GM18526 (cell line): ENCODE measurements around the gene VAT1L.

ENCODE experiments used
- POLR2A ChIP-seq: IDR thresholded peaks from 3 replicates; pipeline ENCODE4 v1.6.1; 2011; ENCODE audit not compliant: insufficient read length; ENCODE audit errors: extremely low read depth

Gene VAT1L

GRCh38 chr16:77775911-77776909, 12.2 kb upstream of the VAT1L start:
- no peak for TF ChIP-seq POLR2A

GRCh38 chr16:77777745-77778144, 10.6 kb upstream of the VAT1L start:
- TF ChIP-seq POLR2A = no peak

GRCh38 chr16:77780378-77780837, 8.0 kb upstream of the VAT1L start:
- TF ChIP-seq POLR2A = no peak

DNA sequence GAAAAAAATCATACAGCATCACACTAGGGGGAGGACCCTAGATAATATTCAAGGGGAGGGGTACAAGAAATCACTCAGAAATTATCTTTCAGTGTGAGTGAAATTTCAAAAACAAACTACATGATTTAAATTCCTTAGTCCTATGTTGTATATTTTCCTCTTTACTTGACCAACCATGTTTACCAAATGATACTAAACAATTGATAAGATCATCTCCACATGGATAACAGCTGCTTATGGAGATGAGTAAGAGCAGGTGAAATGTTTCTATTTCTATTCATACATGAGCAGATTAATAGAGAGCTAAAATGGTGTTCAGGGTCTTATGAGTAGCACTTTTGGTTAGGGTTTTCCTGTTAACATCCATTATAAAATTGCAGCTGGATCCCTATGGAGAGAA, 7.3 kb upstream of the VAT1L start:
- TF ChIP-seq POLR2A = no peak

DNA sequence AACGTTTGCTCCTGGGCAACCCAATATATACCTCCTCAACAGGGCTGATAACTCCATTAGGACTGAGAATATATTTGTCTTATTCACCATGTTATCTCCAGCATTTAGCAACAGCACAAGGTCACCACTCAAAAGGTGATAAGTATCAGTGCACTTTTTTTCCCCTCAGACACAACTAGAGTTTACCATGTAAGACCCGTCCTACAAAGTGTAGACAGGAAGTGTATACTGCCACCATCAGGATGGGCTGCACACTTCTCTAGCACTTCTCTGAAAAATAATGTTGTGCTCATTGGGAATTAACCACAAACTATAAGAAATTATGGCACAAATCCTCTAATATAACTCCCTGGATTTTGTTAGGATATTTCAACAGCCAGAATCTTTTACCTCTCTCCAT, 5.7 kb upstream of the VAT1L start:
- TF ChIP-seq POLR2A = no peak

GRCh38 chr16:77784441-77785372, 3.7 kb upstream of the VAT1L start:
- TF ChIP-seq POLR2A = no peak

DNA sequence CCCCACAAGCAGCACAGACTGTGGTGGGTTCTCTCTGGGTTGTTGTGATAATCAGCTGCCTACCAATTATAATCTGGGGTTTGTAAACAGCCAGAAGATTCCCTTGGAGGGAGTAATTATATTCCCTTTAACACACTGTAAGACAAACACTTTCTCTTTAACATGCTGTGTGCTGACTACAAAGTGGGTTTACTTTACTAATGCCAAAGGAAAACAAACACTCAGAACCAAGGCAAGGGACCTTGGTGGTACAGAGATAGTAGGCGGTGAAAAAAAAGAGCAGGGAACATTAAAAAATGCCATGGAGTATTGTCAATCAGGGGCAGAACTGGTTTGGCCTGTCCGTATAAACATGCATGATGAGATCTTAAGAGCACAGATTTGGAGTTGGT, 3.0 kb upstream of the VAT1L start:
- TF ChIP-seq POLR2A = no peak

GRCh38 chr16:77786186-77786847, 2.0 kb upstream of the VAT1L start:
- no peak for TF ChIP-seq POLR2A

- no peak for TF ChIP-seq POLR2A
Measured at GRCh38 chr16:77787452-77787851, 912 bp upstream of the VAT1L start.

DNA sequence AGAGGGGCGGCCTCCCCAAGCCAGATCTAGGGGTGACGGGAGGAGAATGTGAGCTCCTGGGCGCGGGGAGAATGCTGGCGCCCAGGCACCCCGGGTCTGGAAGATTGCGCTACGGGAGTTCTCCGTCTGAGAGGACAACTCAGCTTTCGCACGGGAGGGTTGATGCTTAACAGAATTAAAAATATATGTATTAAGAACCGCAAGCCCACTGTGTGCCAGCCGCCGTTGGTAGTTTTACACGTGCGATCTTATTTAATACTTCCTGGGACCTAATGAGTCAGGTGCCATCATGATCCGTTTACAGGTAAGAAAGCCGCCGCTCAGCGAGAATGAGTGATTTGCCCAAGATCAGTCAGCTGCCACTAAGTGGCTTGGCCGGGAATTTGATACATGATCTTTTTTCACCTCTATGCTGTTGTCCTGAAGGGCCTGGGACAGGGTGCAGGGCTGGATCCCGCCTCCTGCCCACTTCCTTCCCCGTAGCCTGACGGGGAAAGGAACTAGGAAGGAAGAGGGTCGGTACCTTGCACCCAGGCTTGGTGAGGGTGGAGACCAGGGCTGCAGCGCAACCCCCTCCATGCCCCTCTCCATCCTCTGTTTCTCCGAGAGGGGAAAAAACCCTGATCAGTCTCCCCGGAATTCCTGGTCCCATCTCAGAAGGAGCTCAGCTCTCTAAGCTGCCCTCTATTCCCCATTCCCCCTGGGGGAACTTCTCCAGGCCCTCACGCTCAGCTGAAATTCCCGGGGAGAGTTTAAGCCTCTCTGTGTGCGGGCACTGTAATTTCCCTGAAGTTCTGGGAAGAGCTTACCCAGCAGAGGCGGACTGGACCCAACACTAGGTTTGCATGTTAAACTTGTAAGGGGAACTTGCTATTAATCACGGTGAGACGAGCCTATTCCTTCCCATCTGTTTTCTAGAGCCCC, 983 bp downstream of the VAT1L start:
- no peak for TF ChIP-seq POLR2A

DNA sequence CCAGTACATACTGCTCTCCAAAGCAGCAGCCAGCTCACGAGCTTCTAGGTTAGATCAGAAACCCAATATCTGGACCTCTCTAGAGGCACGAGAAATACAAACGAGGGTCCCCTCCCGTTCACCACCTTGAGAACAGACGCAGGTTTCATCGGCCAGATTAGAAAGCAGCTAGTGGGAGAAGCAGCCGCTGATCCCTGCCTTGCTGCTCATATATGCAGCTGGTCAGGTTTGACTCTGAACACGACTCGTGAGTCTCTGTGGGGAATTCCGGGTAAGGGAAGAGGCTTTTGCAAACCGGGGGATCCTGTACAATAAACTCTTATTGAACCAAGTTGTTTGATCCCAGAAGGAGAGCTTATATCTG, 1.6 kb downstream of the VAT1L start:
- no peak for TF ChIP-seq POLR2A

DNA sequence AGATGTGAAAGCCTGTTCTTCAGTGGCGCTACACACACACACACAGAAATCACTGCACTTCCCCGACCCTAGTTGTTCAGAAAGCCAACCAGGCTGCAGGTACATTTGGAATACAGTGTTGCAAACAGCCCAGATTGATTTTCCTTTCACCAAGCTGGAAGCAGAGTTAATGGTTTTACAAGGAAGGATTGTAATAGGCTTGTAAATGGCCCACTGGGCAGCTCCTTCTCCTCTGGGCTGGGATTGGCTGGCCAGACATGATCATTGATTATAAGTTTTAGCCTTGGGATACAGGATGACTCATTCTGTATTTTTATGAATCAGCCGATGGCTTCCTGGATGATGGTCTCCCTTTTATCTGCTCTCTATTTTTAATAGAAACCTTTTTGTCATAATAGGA, 2.5 kb downstream of the VAT1L start:
- TF ChIP-seq POLR2A = no peak

DNA sequence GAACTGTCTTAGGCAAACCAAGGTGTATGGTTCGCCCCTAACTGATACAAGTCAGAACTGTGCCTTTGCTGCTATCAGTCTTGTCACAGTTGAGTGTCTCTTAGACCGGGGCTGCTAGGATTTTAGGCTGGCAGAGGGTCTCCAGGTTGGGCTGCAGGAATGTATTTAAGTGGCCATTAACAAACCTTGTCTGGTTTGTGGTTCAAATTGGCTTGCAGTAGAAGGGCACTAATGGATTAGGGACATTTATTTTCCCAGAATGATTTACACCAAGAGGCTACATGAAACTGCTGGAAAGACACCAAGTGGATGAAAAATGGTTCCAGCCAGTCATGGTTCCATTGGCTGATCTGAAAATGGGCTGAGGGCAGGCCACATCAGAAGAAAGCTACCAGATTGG, 5.1 kb downstream of the VAT1L start:
- no peak for TF ChIP-seq POLR2A

- no peak for TF ChIP-seq POLR2A
Measured at GRCh38 chr16:77794586-77794985, 6.2 kb downstream of the VAT1L start.

DNA sequence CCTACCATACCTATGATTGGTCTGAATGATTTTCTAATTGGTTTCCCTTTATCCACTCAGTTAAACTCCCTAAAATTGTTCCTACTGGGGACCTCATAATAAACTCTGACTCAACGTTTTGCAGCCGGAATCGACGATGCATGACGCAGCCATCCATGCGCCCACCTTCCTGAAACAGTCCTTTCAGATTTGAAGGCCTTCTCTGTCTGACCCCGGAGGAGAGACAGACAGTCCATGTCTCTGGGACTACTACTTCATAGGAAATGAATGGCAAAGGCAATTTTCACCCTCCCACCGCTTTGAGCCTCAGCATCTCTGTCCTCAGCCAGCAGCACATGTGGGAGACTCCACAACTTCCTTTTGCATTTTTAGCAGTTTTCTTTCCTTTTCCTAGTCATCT, 13.5 kb downstream of the VAT1L start:
- no peak for TF ChIP-seq POLR2A

GRCh38 chr16:77805398-77805797, 17.0 kb downstream of the VAT1L start:
- TF ChIP-seq POLR2A = no peak
